ENCODE measurements around the gene CKS1B. TPM values are rescaled to one million over a fixed set of nuclear protein-coding genes. Genes with fewer than 3 reads are reported as not detected.

Gene CKS1B
- total and polyA plus RNA-seq, 2 donors (not counting 1 experiment from before 2014, with no cell fraction given): 16.8 to 33.0 TPM

DNA sequence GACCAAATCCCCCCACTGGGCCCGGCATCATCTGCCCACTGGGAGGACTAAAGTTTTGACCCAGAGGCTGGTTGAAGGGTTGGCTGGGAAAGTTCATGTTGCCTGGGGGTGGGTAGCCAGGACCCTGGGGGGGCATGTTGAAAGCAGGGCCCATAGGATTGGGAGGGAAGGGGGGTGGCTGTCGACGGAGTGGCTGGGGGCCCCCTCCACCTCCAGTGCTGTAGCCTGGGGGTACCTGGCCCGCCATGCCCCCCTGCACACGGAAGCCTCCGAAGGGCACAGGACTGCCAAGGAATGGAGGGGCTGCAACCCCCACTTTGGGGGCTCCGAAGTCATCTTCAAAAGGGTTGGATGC is 15.1 kb upstream of the CKS1B start:
- DNase-seq (no peak), ATAC-seq (ENCODE audit: low read depth) (no peak)
- ChIA-PET POLR2A (no interaction called here), CTCF (interaction anchor here (0.7 to 6.5 kb wide), 4 partner anchors 13 to 60 kb away, joined by 3 to 38 read pairs (median 4); partner anchors contain the start of genes CKS1B, FLAD1 and SHC1)
- no peaks in the 10 kb centered on the region for H3K9me3 Mint-ChIP-seq (ENCODE audit: insufficient read depth)
- Histone ChIP-seq H3K79me2 (ENCODE audit: control insufficient read depth, insufficient read depth, low read length) (peaks cover 72% of the 10 kb centered on the region), H3K9ac (ENCODE audit: low read length) (no peak overlapping the region), H3K27me3 (replicated peaks in 1 of 4; ENCODE audit: control extremely low read depth in 1 of 4, control insufficient read depth in 3 of 4, insufficient read depth in 4 of 4, low read length in 3 of 4) (no peaks in the 10 kb centered on the region), H3K9me3 (ENCODE audit: control extremely low read depth in 1 of 3, control insufficient read depth in 2 of 3, insufficient read depth in 1 of 3, low read length in 2 of 3) (no peaks in the 10 kb centered on the region), H2AFZ (ENCODE audit: insufficient read depth, low read depth, low read length, poor library complexity, severe bottlenecking) (no peak overlapping the region), H3K27ac (ENCODE audit: low read length in 2 of 2) (no peak overlapping the region), H3K4me2 (replicated peaks; ENCODE audit: low read depth, low read length, poor library complexity, severe bottlenecking) (no peak overlapping the region), H3K4me3 (ENCODE audit: control extremely low read depth in 1 of 5, extremely low read depth in 1 of 5, insufficient read depth in 1 of 5, low read depth in 2 of 5, low read length in 4 of 5) (no peak overlapping the region), H4K20me1 (ENCODE audit: control insufficient read depth, insufficient read depth, low read length, poor library complexity, severe bottlenecking) (peaks cover 36% of the 10 kb centered on the region), H3K4me1 (ENCODE audit: control insufficient read depth in 2 of 2, insufficient read depth in 2 of 2, low read length in 2 of 2) (peaks cover 38 to 53% of the 10 kb centered on the region in 2 donors), H3K36me3 (replicated peaks in 1 of 2; ENCODE audit: control extremely low read depth in 1 of 2, control insufficient read depth in 1 of 2, extremely low read depth in 1 of 2, insufficient read depth in 2 of 2, low read length in 1 of 2) (peaks cover 0 to 34% of the 10 kb centered on the region in 2 experiments)
- peak overlapping the region; percentile 61 for H3K27ac Mint-ChIP-seq
- TF ChIP-seq EZH2 (IDR thresholded peaks at IDR 0.05; ENCODE audit: borderline replicate concordance, insufficient read depth, low read depth, low read length, poor library complexity, severe bottlenecking): no peak
- no peaks in the 10 kb centered on the region for H3K27me3 Mint-ChIP-seq
- H3K4me1 Mint-ChIP-seq: peaks cover 50% of the 10 kb centered on the region
- peak overlapping the region; percentile 50 for H3K4me3 Mint-ChIP-seq
- 96% methylated on average over 4 of the region's 7 CpGs for WGBS (ENCODE audit: insufficient coverage)
- intact Hi-C loops (cut with micrococcal nuclease): loop anchor here (5.0 kb wide), 1 partner anchor 352 kb away; the partner anchor contains the start of gene ADAR

DNA sequence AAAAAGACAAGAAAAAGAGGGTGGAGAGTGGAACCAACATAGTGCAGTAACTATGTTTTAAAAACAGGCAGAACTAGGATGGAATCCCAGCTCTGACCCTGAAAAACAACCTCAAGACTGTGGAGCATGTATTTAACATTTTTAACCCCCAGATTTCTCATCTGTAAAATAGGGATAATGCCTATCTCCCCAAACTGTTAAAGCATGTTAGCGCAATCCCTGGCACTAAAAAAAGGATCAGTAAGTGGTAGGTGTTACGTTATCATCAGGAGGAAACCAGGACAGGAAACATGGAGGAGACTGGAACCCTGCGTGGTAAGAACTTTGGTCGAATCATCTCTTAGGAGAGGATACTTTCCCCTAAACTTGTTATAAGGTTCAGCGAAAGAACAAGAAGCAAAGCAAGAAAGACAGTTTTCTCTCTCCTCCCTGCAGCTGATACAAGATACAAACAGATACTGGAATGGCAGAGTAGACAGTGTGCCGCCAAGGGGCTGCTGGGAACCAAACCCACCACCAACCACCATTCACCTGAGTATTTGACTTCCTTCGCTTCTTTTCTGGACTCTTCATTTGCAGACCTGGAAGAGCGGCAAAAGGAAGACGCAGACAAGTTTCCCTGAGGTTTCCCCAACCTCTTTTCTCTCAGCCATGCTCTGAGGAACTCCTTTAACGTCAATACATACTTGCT is 13.9 kb upstream of the CKS1B start:
- no peaks in the 10 kb centered on the region for H3K9me3 ChIP-seq (ENCODE audit: control extremely low read depth in 1 of 3, control insufficient read depth in 2 of 3, insufficient read depth in 1 of 3, low read length in 2 of 3)
- peak overlapping the region; percentile 86 for H3K9ac ChIP-seq (ENCODE audit: low read length)
- Mint-ChIP-seq H3K4me3 (peak overlapping the region; percentile 91), H3K4me1 (peaks cover 38% of the 10 kb centered on the region), H3K27ac (peak overlapping the region; percentile 93), H3K27me3 (no peaks in the 10 kb centered on the region), H3K9me3 (ENCODE audit: insufficient read depth) (no peaks in the 10 kb centered on the region)
- CTCF ChIA-PET: interaction anchor here (0.7 to 6.5 kb wide), 10 partner anchors 8 to 101 kb away, joined by 3 to 61 read pairs (median 8); partner anchors contain the start of genes CKS1B, LENEP, PMVK and SHC1
- H3K4me3 ChIP-seq (ENCODE audit: control extremely low read depth in 1 of 5, extremely low read depth in 1 of 5, insufficient read depth in 1 of 5, low read depth in 2 of 5, low read length in 4 of 5): peak overlapping the region; percentile 62 to 91 (median 81)
- peaks cover 26 to 41% of the 10 kb centered on the region in 2 donors for H3K4me1 ChIP-seq (ENCODE audit: control insufficient read depth in 2 of 2, insufficient read depth in 2 of 2, low read length in 2 of 2)
- POLR2A ChIA-PET: interaction anchor here (0.5 to 2.5 kb wide), 10 partner anchors 14 to 189 kb away, joined by 3 to 26 read pairs (median 6); partner anchors contain the start of genes CKS1B and PMVK
- peaks cover 27% of the 10 kb centered on the region for H4K20me1 ChIP-seq (ENCODE audit: control insufficient read depth, insufficient read depth, low read length, poor library complexity, severe bottlenecking)
- peak overlapping the region; percentile 94 for H3K4me2 ChIP-seq (replicated peaks; ENCODE audit: low read depth, low read length, poor library complexity, severe bottlenecking)
- ATAC-seq (ENCODE audit: low read depth) (no peak), DNase-seq (no peak)
- H3K27ac ChIP-seq (ENCODE audit: low read length in 2 of 2): peak overlapping the region; percentile 76 to 96
- intact Hi-C loops (cut with micrococcal nuclease): loop anchor here (1.0 to 2.0 kb wide), 5 partner anchors 13 to 402 kb away; partner anchors contain the start of genes FLAD1 and UBE2Q1
- H3K27me3 ChIP-seq (replicated peaks in 1 of 4; ENCODE audit: control extremely low read depth in 1 of 4, control insufficient read depth in 3 of 4, insufficient read depth in 4 of 4, low read length in 3 of 4): no peaks in the 10 kb centered on the region
- peaks cover 6 to 40% of the 10 kb centered on the region in 2 experiments for H3K36me3 ChIP-seq (replicated peaks in 1 of 2; ENCODE audit: control extremely low read depth in 1 of 2, control insufficient read depth in 1 of 2, extremely low read depth in 1 of 2, insufficient read depth in 2 of 2, low read length in 1 of 2)
- peaks cover 65% of the 10 kb centered on the region for H3K79me2 ChIP-seq (ENCODE audit: control insufficient read depth, insufficient read depth, low read length)
- 5% methylated on average over 3 of the region's 10 CpGs for WGBS (ENCODE audit: insufficient coverage)
- TF ChIP-seq, protein P1, sequence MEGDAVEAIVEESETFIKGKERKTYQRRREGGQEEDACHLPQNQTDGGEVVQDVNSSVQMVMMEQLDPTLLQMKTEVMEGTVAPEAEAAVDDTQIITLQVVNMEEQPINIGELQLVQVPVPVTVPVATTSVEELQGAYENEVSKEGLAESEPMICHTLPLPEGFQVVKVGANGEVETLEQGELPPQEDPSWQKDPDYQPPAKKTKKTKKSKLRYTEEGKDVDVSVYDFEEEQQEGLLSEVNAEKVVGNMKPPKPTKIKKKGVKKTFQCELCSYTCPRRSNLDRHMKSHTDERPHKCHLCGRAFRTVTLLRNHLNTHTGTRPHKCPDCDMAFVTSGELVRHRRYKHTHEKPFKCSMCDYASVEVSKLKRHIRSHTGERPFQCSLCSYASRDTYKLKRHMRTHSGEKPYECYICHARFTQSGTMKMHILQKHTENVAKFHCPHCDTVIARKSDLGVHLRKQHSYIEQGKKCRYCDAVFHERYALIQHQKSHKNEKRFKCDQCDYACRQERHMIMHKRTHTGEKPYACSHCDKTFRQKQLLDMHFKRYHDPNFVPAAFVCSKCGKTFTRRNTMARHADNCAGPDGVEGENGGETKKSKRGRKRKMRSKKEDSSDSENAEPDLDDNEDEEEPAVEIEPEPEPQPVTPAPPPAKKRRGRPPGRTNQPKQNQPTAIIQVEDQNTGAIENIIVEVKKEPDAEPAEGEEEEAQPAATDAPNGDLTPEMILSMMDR (IDR thresholded peaks at IDR 0.05): no peak
- no peak for TF ChIP-seq EZH2 (IDR thresholded peaks at IDR 0.05; ENCODE audit: borderline replicate concordance, insufficient read depth, low read depth, low read length, poor library complexity, severe bottlenecking)
- H2AFZ ChIP-seq (ENCODE audit: insufficient read depth, low read depth, low read length, poor library complexity, severe bottlenecking): peak overlapping the region; percentile 8

Data from B cell (primary cell).